ENCODE data around the gene PARL.

DNA sequence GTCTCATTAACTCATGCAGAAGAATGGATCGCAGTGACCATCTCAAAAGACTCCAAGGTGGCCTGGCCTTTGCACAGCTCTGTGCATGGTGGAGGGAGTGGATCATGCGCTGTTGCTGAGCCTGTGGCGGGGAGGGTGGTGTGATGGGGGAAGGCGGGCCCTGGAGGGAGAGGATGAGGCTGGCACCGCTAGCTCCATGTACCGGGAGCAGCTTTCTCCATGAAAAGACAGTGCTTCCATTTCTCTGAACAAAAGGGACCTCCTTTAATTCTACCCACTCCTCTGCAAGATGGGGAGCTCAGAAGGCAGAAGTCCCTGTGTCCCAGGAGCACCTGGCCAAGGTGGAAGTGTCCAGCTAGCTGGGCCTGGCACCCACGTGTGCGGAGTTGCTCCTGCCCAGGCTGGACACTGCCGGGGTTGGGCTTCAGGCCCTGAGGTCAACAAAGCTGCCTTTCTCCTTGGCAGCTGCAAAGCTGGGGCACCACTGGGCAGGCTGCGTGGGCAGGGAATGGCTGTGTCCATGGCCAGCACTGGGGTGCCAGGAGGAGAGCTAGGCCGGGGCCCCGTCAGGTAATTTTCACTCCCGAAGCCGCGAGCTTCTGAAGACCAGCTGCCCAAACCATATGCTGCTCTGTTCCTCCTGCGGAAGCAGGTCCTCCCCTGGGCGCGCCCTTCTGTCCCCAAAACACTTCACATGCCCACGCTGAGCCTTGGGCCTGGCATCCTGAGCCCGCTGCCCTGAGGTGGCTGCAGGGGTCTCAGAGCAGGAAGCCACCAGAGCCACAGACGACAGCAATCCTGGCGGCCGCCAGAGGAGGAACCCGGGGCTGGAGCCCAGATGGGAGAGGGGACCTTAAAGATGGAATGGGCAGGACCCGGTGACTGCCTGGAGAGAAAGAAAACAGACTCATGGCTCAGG lies 65.7 kb downstream of the PARL start:
- TF ChIP-seq CTCF (conservative IDR thresholded peaks at IDR 0.05; ENCODE audit: low read length) = no peak
- no peak for TF ChIP-seq EZH2phosphoT487 (IDR thresholded peaks at IDR 0.05; ENCODE audit: borderline replicate concordance)
